ENCODE measurements around the gene OR6N2.

OR6N2 gene

DNA sequence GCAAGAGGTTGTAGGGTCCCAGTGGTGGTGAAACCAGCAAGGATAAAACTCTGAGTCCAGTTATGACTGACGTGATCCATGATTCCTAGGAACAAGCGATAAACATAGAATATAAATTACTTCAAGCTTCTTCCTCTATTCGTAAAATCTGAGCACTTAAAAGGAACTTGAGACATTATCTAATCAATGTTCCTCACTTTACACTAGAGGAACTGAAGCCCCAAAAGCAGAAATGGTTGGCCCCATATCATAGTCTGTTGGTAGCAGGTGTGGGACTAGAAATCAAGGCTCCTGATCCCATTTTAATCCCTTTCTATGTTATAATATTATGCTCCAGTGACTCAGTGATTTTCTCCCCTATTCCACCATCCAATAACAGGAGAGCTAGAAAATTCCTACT, 28.3 kb upstream of the OR6N2 start:
- no peaks in the 10 kb centered on the region for H3K9me3 ChIP-seq (ENCODE audit: control insufficient read depth, low read length)
- no peak overlapping the region for H3K4me3 ChIP-seq (ENCODE audit: low read length)
- H3K36me3 ChIP-seq (ENCODE audit: control insufficient read depth, insufficient read depth, low read length, severe bottlenecking) = no peaks in the 10 kb centered on the region
- peaks cover 4% of the 10 kb centered on the region for H3K27me3 ChIP-seq (replicated peaks; ENCODE audit: control insufficient read depth, insufficient read depth, low read length)
- no peak overlapping the region for H3K9ac ChIP-seq (ENCODE audit: low read length)
- H3K4me1 ChIP-seq (ENCODE audit: control insufficient read depth, insufficient read depth, low read length) = peaks cover 3% of the 10 kb centered on the region
- DNase-seq (ENCODE audit: low read depth) = no peak

DNA sequence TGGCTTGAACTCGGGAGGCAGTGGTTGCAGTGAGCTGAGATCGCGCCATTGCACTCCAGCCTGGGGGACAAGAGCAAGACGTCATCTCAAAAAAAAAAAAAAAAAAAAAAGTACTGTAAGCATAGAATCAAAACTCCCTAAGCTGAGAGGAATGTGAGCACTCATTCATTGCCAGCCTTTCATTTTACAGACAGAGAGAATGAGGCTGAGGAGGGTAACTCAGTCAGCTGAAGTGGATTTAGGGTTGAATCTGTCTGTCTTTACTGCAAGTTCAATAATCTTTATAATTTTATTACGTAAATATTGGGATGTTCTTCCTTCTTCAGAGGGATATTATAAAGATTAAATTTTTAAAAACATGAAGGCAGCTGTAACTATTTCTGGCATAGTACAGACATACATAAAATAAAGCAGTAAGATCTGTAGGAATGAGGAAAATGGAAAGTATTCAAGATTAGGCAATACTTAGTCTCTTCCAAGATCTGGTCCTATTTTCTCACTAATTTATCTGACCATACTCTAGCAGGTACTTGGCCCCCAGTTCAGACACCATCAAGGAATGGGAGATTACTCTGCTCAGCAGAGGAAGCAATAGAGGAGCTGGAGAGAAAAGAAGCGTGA, 26.0 kb upstream of the OR6N2 start:
- Histone ChIP-seq H3K4me3 (ENCODE audit: low read length) (no peak overlapping the region), H3K27me3 (replicated peaks; ENCODE audit: control insufficient read depth, insufficient read depth, low read length) (peaks cover 8% of the 10 kb centered on the region), H3K4me1 (ENCODE audit: control insufficient read depth, insufficient read depth, low read length) (peaks cover 3% of the 10 kb centered on the region), H3K36me3 (ENCODE audit: control insufficient read depth, insufficient read depth, low read length, severe bottlenecking) (no peaks in the 10 kb centered on the region), H3K9ac (ENCODE audit: low read length) (no peak overlapping the region), H3K9me3 (ENCODE audit: control insufficient read depth, low read length) (no peaks in the 10 kb centered on the region)
- no peak for DNase-seq (ENCODE audit: low read depth)

DNA sequence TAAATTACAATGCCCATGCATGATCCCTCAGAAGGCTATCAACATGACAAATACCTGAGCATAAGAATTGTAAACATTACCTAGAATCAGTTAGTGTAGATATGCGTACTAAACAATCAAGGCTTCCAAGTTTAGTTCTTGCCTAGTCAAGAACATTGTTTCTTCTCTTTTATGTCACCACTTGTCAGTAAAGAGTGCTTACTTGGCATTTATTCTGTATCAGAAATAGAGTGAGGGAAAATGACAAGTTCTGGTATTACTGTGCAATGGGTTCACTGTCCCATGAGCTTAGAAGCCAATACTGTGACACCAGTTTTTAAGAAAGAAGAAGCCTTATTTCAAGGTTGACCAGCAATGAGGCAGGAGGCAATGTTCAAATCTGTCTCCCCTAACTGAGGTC, 22.7 kb upstream of the OR6N2 start:
- Histone ChIP-seq H3K9me3 (ENCODE audit: control insufficient read depth, low read length) (no peaks in the 10 kb centered on the region), H3K9ac (ENCODE audit: low read length) (no peak overlapping the region), H3K27me3 (replicated peaks; ENCODE audit: control insufficient read depth, insufficient read depth, low read length) (peaks cover 21% of the 10 kb centered on the region), H3K4me1 (ENCODE audit: control insufficient read depth, insufficient read depth, low read length) (peaks cover 3% of the 10 kb centered on the region), H3K36me3 (ENCODE audit: control insufficient read depth, insufficient read depth, low read length, severe bottlenecking) (no peaks in the 10 kb centered on the region), H3K4me3 (ENCODE audit: low read length) (no peak overlapping the region)
- no peak for DNase-seq (ENCODE audit: low read depth)

DNA sequence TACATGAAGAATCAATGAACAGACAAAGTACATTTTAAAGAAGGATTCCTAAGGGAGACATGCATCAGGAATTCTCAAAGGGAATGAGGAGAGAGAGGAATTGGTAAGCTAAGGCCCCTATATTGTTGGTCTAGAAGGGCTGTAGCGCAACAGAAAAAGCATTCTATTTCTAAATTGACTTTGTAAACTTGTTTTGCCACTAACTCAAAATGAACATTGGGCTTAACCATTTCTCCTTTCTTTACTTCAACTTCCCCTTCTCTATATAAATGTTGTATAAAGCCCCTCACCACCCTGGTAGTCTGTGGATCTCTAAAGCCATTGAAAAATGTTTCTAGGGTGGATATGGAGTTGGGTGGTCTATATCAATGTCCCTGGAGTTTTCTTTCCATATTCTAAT, 20.4 kb upstream of the OR6N2 start:
- no peak overlapping the region for H3K9ac ChIP-seq (ENCODE audit: low read length)
- DNase-seq (ENCODE audit: low read depth) = no peak
- H3K9me3 ChIP-seq (ENCODE audit: control insufficient read depth, low read length) = no peaks in the 10 kb centered on the region
- peaks cover 25% of the 10 kb centered on the region for H3K27me3 ChIP-seq (replicated peaks; ENCODE audit: control insufficient read depth, insufficient read depth, low read length)
- H3K4me3 ChIP-seq (ENCODE audit: low read length) = no peak overlapping the region
- H3K4me1 ChIP-seq (ENCODE audit: control insufficient read depth, insufficient read depth, low read length) = no peaks in the 10 kb centered on the region
- H3K36me3 ChIP-seq (ENCODE audit: control insufficient read depth, insufficient read depth, low read length, severe bottlenecking) = no peaks in the 10 kb centered on the region

DNA sequence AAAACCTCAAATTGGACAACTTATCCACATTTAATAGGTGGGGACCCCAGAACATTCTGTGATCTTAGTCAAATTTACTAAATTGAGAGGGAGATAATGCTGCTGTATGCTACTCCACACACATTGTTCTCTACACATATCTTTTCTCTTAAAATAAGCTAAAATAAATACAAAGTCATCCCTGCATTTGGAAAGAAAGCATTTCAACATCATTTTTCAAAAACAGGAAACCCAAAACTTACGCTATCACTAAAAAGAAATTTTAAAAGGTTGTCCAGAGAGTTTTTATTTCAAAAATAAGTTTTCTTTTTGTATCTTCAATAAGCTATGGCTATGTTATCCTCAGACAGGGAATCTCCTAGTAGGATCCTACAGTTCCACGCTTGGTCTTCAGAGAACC, 19.5 kb upstream of the OR6N2 start:
- DNase-seq (ENCODE audit: low read depth) = no peak
- Histone ChIP-seq H3K4me1 (ENCODE audit: control insufficient read depth, insufficient read depth, low read length) (no peaks in the 10 kb centered on the region), H3K9ac (ENCODE audit: low read length) (no peak overlapping the region), H3K4me3 (ENCODE audit: low read length) (no peak overlapping the region), H3K27me3 (replicated peaks; ENCODE audit: control insufficient read depth, insufficient read depth, low read length) (peaks cover 27% of the 10 kb centered on the region), H3K9me3 (ENCODE audit: control insufficient read depth, low read length) (no peaks in the 10 kb centered on the region), H3K36me3 (ENCODE audit: control insufficient read depth, insufficient read depth, low read length, severe bottlenecking) (no peaks in the 10 kb centered on the region)

DNA sequence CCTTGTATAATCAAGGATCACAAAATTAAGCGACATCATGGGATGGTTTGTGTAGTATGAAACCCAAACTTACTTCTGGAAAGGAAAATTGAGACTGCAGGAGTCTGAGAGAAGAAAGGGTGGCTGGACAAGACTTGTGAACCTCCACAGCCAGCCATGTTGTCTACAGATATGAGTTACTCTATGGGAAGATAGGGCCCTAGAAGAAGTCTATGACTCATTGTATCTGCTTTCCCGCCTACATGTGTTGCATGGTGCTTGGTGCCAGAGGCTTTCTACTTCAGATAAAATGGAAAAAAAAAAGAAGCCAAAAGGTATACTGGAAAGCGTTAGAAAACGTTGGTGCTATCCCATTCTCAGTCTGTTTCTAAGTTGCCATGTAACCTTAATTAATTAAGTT, 18.7 kb upstream of the OR6N2 start:
- Histone ChIP-seq H3K4me1 (ENCODE audit: control insufficient read depth, insufficient read depth, low read length) (no peaks in the 10 kb centered on the region), H3K9ac (ENCODE audit: low read length) (no peak overlapping the region), H3K9me3 (ENCODE audit: control insufficient read depth, low read length) (no peaks in the 10 kb centered on the region), H3K27me3 (replicated peaks; ENCODE audit: control insufficient read depth, insufficient read depth, low read length) (peaks cover 28% of the 10 kb centered on the region), H3K36me3 (ENCODE audit: control insufficient read depth, insufficient read depth, low read length, severe bottlenecking) (no peaks in the 10 kb centered on the region), H3K4me3 (ENCODE audit: low read length) (no peak overlapping the region)
- DNase-seq (ENCODE audit: low read depth) = no peak

DNA sequence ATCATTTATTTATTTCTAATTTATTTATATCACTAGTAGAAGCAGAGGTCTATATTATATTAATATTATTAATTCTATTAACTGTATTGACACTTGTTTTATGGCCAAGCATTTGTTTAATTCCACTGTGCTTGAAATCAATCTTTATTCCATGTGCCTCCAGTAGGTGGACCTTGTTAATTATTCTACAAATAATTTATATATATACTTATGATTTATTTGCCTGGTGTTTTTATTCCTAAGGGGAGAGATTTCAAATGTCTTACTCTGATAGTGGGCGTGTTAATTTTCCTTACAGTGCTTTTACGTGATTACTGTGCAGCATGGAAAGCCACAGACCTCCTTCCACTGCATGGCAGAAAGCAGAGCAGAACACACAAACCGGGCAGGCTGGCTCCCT, 17.5 kb upstream of the OR6N2 start:
- Histone ChIP-seq H3K9me3 (ENCODE audit: control insufficient read depth, low read length) (no peaks in the 10 kb centered on the region), H3K9ac (ENCODE audit: low read length) (no peak overlapping the region), H3K4me3 (ENCODE audit: low read length) (no peak overlapping the region), H3K27me3 (replicated peaks; ENCODE audit: control insufficient read depth, insufficient read depth, low read length) (peaks cover 30% of the 10 kb centered on the region), H3K4me1 (ENCODE audit: control insufficient read depth, insufficient read depth, low read length) (no peaks in the 10 kb centered on the region), H3K36me3 (ENCODE audit: control insufficient read depth, insufficient read depth, low read length, severe bottlenecking) (no peaks in the 10 kb centered on the region)
- DNase-seq (ENCODE audit: low read depth) = peak; percentile 9

DNA sequence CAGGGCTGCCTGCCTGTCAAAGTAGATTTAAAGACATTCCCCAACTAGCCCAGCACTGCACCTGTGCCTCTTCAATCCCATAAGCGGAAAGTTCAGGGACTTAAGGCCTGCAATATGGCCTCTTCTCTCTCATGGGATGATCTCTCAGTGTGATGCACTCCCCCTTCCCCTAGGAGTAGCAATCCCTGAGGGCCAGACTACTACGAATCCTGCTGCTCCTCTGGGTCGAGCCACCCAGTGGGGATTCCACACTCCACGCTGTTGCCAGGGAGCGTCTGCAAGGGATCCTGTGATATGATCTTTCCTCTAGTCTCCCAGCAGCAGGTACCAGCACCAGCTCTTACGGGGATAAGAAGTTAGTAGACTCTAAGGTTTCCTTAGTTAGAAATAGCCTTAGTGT, 13.2 kb upstream of the OR6N2 start:
- H3K4me1 ChIP-seq (ENCODE audit: control insufficient read depth, insufficient read depth, low read length) = no peaks in the 10 kb centered on the region
- H3K9ac ChIP-seq (ENCODE audit: low read length) = no peak overlapping the region
- DNase-seq (ENCODE audit: low read depth) = no peak
- no peaks in the 10 kb centered on the region for H3K9me3 ChIP-seq (ENCODE audit: control insufficient read depth, low read length)
- no peak overlapping the region for H3K4me3 ChIP-seq (ENCODE audit: low read length)
- peaks cover 20% of the 10 kb centered on the region for H3K27me3 ChIP-seq (replicated peaks; ENCODE audit: control insufficient read depth, insufficient read depth, low read length)
- H3K36me3 ChIP-seq (ENCODE audit: control insufficient read depth, insufficient read depth, low read length, severe bottlenecking) = no peaks in the 10 kb centered on the region

DNA sequence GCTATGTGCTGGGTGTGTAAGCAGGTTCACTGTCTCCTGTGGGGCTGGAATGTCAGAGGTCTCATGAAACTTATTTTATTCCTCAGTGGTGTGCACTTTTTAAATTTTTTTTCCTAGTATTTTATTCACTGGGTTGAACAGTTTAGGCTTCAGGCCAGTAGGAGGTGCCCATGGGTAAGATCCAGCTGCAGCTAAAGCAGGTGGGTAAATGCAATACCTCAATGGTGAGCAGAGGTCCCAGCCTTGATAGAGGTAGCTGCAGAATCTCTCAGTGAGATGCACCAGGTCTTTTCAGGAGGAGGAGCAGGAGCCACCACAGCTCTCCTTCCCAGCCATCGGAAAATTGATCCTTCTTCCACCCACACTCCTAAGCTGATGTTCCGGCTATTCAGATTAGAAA, 12.6 kb upstream of the OR6N2 start:
- no peak for DNase-seq (ENCODE audit: low read depth)

DNA sequence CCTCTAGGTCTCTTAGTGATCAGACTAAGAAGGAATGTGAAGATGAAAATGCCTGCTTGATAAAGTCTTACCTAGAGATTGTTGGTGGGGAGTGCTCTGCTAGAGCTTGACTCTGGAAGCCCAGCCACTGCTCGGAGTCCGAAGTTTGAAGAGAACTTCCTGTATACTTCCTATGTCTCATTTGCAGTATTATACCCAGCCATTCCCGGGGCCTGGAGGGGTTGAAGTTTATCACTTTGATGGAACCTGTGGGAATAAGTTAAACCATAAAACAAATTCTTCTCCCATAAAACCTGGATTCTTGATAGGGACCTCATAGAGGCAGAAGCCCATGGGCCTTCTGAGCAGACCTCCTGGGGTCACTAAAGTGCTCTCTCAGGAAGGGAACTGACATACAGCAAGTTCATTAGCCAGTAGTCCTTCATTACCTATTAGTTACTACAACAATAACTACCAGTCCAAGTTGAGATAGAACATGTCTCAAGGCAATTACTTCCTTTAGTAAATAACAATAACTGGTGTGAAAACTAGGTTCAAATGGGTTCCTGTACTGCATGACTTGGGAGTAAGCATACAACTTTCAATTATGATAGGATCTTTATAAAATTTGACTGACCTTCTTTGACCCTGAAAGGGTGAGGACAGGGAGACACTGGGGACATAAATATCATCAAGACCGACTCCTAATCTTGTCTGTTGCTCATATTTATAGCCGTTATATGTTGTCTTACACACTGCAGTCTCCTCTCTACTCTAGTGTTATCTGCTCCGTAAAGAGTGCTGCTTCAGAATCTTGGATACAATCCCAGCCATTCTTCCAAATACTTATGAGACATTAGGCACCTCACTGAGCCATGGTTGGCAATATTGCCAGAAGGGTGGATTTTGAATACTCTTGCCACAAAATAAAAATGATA, 8.8 kb downstream of the OR6N2 start, which contains the start of gene OR6N1:
Gene OR6N1 (minus strand): TSS at position 246 of the 917 bp plus-strand sequence. CDS start 5,513 bp downstream, outside the sequence.
- H3K4me1 ChIP-seq (ENCODE audit: control insufficient read depth, insufficient read depth, low read length) = no peaks in the 10 kb centered on the region
- H3K27me3 ChIP-seq (replicated peaks; ENCODE audit: control insufficient read depth, insufficient read depth, low read length) = no peaks in the 10 kb centered on the region
- peaks cover 2% of the 10 kb centered on the region for H3K9me3 ChIP-seq (ENCODE audit: control insufficient read depth, low read length)
- no peaks in the 10 kb centered on the region for H3K36me3 ChIP-seq (ENCODE audit: control insufficient read depth, insufficient read depth, low read length, severe bottlenecking)
- no peak within 1 kb of the TSS for H3K9ac ChIP-seq (ENCODE audit: low read length)
- no peak within 1 kb of the TSS for H3K4me3 ChIP-seq (ENCODE audit: low read length)
- DNase-seq (ENCODE audit: low read depth) = no peak

More for the DNA sequence above, 12.6 kb upstream of the OR6N2 start:
- H3K4me1 ChIP-seq (ENCODE audit: control insufficient read depth, insufficient read depth, low read length) = no peaks in the 10 kb centered on the region
- no peak overlapping the region for H3K4me3 ChIP-seq (ENCODE audit: low read length)
- no peak overlapping the region for H3K9ac ChIP-seq (ENCODE audit: low read length)
- H3K9me3 ChIP-seq (ENCODE audit: control insufficient read depth, low read length) = no peaks in the 10 kb centered on the region
- H3K27me3 ChIP-seq (replicated peaks; ENCODE audit: control insufficient read depth, insufficient read depth, low read length) = peaks cover 20% of the 10 kb centered on the region
- H3K36me3 ChIP-seq (ENCODE audit: control insufficient read depth, insufficient read depth, low read length, severe bottlenecking) = no peaks in the 10 kb centered on the region

DNA sequence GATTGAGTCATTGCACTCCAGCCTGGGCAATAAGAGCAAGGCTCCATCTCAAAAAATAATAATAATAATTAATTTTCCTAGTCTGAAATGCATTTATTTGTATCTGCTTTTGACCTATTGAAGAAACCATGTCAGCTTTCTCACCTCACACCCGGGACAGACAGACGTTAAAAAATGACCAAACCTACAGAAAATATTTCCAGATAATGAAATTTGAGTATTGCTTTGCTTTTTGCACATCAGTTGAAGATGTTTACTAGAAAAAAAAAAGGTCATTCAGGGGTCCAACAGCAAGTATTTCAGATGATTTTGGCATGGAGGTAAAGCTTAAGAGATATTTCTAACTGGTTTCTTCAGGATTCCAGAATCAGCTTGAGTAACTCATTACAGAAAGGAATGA, 26.6 kb downstream of the OR6N2 start, which contains the start of gene OR6K6:
Gene OR6K6 (plus strand): TSS at position 301 of the 400 bp plus-strand sequence. CDS start 168 bp downstream, outside the sequence.
- peaks cover 5% of the 10 kb centered on the region for H3K27me3 ChIP-seq (replicated peaks; ENCODE audit: control insufficient read depth, insufficient read depth, low read length)
- no peaks in the 10 kb centered on the region for H3K9me3 ChIP-seq (ENCODE audit: control insufficient read depth, low read length)
- no peak for DNase-seq (ENCODE audit: low read depth)
- H3K4me3 ChIP-seq (ENCODE audit: low read length) = no peak within 1 kb of the TSS
- H3K9ac ChIP-seq (ENCODE audit: low read length) = no peak within 1 kb of the TSS
- H3K4me1 ChIP-seq (ENCODE audit: control insufficient read depth, insufficient read depth, low read length) = no peaks in the 10 kb centered on the region
- H3K36me3 ChIP-seq (ENCODE audit: control insufficient read depth, insufficient read depth, low read length, severe bottlenecking) = no peaks in the 10 kb centered on the region
